Inflammatory macrophage (primary cell): ENCODE results near the gene NHLH1.
A peak's percentile ranks its signal among the peaks of the same experiment; 100 is the strongest.

Source experiments
- DNase-seq, 2 donors: peaks; one replicate each; pipeline ENCODE4 v3.0.0-alpha.2; 2020 to 2022
- total RNA-seq, 18 experiments: gene quantifications; one replicate each; lab custom pipeline; 2026; ENCODE audit warnings: mixed read lengths in 6 of 18, inconsistent platforms in 2 of 18; lab: John Stamatoyannopoulos, UW

Gene NHLH1
- 0.03 to 0.38 (median 0.10) reads per million in 18 experiments for total RNA-seq

DNA sequence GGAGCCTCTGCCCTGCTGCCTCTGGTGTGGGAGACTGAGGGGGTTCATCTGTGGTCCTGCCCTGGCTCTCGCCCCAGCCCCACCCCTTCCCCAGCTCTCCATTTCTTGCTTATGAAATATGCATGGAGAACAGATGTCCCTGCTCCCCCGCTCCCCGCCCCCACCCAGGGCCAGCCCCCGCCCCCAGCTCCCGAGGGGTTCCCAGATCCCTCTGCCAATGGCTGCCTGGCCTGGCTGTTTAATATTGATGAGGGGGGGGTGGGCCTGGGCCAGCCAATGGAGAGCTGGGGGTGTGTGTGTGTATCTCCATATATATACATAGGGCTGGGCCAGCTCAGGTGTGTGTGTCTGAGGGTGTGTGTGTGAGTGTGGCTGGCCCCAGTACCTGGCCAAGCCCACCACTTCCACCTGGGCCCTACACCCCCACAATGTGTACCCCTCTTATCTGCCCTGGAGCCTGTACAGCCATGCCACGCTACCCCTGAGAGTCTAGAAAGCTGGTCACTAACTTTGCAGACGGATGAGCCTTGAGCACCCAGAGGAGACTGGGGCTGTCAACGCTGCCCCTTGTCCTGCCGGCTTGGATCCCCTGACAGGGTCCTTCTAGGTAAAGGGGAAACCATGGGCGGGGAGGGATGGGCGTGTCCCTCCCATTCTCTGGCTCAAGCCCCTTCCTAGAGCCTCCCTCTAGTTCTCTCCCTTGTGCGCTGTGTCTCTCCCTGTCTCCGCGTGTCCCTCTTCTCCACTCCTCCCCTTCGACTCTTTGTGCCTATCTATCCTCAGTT, at the start of gene NHLH1:
NHLH1 (plus strand) TSS at position 341 of the 785 bp plus-strand sequence. CDS start 3,661 bp downstream, outside the sequence.
- DNase-seq: no peak

DNA sequence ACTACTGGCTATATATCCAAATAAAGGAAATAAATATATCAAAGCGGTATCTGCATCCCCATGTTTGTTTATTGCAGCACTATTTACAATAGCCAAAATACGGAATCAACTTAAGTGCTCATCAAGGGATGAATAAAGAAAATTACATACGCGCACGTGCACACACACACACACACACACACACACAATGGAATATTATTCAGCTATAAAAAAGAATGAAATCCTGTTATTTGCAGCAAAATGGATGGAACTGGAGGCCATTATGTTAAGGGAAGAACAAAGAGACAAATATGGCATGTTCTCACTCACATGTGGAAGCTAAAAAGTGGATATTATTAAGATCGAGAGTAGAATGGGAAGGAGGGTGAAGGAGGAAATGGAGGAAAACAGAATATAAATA, 44.0 kb upstream of the NHLH1 start:
- DNase-seq: no peak

DNA sequence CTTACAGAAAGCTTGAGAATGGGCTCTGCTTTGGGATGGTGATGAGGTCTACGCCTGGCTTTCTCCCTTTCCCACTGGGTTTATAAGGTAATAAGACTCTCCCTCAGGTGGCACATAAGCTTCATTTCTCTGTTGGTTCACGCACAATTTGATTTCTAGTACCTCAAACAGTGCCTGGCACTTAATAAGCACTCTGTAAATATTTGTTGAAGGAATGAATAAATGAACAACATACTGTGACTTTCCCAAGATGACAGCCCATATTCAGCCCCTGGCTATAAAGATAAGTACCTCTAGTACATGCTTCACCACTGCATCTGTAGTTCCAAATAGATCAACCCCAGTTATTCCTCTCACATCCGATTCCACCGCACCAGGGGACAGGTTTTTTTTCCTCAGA, 41.6 kb upstream of the NHLH1 start:
- no peak for DNase-seq

DNA sequence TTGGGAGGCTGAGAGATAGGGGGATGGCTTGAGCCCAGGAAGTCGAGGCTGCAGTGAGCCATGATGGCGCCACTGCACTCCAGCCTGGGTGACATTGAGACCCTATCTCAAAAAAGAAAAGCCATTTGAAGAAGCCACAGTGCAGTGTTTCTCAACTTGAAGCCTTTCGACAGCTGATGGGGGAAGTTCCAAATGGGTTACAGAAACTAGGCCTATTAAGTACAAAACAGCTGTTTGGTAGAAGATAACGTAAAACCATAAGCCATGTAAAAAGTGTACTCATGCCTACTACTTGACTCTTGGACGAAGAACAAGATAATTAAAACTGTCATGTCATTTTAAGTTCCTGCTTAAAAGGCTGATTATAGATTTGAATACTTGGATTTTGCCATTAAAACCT, 40.5 kb upstream of the NHLH1 start:
- no peak for DNase-seq

DNA sequence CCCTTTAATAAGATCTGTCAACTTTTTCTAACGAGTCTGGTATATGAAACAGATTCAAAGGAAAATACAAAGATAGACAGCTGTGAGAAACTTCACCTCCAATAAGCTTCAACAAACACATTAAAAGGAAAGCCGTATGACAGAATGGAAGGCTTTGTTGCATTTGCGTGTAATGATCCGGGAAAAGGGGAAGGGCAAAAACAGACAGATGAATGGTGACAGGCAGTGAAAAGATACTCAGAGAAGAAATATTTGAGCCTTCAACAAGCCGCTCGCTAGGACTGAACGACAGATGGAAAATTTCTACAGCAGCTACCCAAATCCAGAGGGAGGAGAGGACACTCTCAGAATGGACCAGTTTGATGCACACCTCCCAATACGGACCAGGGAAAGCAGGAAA, 38.7 kb upstream of the NHLH1 start:
- no peak for DNase-seq

DNA sequence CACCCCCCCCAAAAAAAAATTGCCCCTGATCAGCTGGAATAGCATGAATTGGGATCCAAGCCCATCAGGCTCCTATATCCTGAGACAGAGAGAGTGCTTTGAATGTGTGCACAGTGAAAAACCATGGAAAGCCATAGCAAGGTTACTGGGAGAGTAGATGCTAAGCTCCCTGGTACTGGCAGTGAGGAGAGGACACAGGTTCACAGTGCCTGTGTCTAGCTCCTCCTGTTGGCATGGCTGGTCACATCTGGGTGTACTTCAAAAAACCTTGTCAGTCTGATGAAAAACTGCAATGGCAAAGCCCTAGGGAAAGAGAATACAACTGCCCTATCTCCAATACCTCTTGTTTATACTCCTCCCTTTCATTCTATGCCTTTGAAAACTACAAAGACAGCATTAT, 36.8 kb upstream of the NHLH1 start:
- no peak for DNase-seq

DNA sequence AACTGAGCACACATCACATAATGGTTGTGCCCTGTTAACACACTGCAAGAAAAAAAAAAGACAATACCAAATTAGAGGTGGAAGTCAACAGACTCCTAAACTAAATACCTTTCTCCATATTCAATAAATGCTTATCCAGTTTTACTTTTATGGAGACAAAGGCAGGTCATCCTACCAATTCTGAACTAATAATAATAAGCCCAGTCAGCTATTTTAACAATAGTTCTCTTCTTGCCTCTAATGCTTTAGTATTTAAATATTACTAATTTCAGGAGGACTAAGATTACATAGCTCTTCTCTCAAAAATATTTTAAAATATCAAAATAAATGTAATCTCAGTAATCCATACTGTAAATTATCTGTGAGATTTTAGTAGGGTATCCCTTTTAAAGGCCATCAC, 34.4 kb upstream of the NHLH1 start:
- DNase-seq: no peak

DNA sequence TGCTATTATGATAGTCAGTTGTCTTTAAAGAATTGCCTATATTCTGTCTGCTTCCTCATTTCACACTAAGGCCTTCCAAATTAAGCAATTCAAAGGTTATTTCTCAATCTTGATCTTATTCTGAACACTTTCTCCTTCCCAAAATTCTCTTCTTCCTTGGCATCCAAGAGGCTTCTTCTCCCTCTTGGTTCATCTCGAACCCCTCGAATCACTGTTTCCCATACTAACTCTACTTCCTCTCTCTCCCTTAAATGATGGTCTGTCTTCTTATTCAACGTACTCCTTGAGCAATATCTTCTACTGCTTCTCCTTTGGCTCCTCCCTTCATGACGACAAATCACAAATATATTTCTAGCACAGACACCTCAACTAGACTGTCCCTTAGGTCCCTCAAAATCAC, 28.3 kb upstream of the NHLH1 start:
- peak; percentile 71 to 93 for DNase-seq

DNA sequence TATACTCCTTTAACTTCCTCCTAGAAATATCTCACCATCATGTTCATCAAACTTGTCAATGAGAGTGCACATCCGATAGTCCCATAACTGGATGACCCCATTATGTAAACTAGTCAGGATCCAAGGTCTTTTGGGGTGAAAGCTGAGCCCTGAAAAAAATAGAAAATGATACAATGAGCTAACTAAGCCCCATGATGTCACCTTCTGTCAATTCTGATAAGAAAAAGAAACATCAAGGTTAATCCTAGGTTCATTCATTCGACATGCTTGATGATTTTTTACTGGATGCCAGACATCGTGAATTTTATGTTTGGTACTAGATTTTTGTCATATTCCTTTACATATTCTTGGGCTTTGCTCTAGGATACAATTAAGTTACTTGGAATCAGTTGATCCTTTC, 26.7 kb upstream of the NHLH1 start:
- no peak for DNase-seq

DNA sequence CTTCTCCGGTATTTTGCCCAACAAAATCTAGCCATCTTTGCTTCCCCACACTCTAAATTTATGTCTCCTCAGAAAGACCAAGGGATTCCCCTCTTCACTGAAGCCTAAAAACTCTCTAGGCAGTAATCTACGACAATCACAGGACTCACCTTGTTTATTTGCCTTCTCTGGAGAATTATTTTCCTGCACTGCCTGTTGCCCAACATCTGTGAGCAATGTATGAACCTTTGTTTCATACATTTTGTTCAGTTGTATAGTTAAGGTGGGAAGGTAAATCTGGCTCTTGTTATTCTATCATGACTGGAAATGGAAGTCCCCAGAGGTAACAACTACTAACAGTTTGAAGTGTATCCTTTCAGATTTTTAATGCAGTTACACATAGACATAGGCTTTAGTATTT, 26.0 kb upstream of the NHLH1 start:
- no peak for DNase-seq

DNA sequence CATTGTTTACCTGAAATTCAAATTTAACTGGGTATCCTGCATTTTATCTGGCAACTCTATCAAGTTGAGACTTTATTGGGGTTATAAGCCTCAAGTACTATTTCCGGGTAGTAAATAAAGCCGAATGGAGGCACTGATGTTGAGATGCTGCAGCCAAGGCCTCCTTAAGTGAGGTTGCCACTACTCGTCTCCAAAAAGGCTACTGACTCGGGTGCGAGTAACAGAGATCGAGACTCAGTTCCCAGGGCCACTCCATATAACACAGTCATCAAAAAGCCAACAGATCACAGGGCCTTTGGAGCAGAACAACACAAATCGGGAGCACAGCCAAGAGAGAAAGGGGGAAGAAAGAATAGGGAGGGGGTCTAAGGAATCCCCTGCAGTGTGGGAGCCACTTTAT, 24.3 kb upstream of the NHLH1 start:
- DNase-seq: peak in 1 of 2 donors; percentile 16

DNA sequence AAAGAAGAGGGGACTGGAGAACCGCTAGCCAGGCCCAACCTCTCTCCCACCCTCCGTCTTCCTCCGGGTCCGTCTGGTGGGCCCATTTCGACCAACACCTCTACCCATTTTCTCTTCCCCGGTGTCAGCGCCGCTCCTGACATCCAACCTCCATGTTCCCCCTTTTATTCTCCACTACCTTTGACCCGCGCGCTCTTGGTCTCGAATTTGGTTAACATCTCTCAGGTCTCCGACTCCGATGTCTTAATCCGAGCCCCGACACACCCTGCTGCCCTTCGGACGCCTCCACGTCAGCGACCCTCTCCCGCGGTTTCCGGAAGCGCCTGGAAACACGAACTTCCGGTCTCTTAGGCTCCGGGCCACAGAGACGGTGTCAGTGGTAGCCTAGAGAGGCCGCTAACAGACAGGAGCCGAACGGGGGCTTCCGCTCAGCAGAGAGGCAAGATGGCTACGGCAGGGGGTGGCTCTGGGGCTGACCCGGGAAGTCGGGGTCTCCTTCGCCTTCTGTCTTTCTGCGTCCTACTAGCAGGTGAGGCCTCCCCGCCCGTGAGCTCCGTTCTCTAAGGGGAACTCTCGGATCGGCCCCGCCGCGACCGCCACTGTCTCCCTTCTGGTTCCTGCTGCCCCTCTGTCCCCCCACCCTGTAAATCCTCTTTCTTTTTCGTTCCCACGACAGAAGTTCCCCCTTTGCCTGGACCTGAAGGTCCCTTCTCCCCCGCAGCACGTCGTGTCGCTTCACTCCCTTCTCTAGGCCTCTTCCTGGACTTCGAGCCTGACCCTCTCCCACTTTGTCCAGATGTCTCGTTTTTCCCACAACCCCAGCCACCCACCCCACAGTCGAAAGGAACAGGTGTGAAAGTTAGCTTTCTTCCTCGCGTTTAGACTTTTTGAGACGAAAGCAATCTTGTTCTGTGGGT, 23.7 kb upstream of the NHLH1 start, which contains the start of the genes COPA and NCSTN:
COPA (minus strand) TSS at position 298 of the 917 bp plus-strand sequence; CDS start at position 218, 80 bp downstream.
NCSTN (plus strand) TSS at position 431 of the 917 bp plus-strand sequence; CDS start at position 445, 14 bp downstream.
- peak; percentile 95 to 96 for DNase-seq

DNA sequence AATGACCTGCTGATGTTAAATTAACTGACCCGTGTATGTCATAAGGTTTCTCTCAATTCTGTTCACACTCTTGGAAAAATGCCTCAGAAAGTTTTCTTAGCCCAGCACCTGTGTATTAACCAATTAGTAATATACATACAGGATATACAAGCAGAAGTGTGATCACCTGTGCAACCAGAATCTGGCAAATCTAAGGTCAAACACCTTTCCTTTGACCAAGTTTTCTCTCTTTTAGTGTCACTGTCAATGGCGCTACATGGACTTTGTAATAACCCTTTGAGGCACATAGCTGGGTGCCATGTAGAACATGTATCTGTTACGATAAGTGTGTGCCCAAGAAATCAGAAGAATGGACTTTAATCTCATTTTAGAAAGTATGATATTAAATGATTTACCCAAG, 22.6 kb upstream of the NHLH1 start:
- DNase-seq: no peak

DNA sequence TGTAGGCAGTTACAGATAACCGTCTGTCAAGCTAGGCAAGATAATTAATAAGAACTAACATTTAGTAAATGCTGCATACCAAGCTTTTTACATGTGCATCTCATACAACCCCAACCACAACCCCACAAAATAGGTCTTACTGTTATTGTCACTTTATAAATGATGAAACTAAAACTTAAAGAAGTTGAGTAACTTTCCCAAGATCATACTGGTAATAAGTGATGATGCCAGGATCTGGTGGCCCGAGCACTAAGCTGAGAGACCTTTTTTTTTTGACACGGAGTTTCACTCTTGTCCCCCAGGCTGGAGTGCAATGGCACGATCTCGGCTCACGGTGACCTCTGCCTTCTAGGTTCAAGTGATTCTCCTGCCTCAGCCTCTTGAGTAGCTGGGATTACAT, 21.9 kb upstream of the NHLH1 start:
- no peak for DNase-seq

DNA sequence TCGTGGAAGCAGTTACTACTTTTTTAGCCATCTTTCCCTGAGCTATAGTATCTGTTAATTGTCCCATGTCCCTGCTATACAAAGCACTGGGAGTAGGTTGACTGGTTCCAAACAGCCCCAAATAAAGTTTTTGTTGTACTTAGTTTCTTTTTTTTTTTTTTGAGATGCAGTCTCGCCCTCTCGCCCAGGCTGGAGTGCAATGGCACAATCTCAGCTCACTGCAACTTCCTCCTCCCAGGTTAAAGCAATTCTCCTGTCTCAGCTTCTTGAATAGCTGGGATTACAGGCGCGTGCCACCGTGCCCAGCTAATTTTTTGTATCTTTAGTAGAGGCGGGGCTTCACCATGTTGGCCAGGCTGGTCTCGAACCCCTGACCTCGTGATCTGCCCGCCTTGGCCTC, 20.4 kb upstream of the NHLH1 start:
- DNase-seq: peak; percentile 73 to 77

DNA sequence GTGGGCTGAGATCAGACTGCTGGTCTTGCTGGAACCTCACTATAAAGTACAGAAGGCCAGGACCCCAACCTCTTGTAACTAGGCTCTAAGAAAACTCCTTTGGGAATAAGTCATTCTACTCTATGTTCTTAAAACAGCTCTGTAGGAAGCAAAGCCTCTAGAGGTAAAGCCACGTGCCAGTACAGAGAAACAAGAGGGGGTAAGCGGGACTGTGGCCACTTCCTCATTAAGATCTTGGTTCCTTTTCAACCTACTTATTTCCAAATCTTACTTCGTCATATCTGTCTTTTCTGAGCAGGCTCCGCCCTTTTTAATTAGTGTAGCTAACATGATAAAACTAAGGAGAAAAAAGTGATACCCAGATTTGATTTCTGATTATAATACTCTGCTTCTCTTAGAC, 19.9 kb upstream of the NHLH1 start:
- DNase-seq: peak; percentile 88 to 92

DNA sequence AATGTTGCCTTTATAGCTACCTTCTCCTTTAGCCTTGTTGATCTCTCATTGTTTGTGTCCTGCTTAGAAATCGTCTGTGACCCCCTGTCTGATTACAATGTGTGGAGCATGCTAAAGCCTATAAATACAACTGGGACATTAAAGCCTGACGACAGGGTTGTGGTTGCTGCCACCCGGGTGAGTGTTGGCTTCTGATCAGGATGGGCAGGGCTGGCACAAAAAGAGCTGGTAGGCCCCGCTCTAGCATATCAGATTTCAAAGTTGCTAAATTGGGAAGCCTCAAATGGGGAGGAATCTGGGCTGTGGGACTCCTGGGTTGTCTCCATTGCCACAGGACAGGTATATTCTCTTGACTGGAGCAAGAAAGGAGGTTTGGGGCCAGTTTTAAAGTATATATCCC, 15.2 kb upstream of the NHLH1 start:
- DNase-seq: no peak

DNA sequence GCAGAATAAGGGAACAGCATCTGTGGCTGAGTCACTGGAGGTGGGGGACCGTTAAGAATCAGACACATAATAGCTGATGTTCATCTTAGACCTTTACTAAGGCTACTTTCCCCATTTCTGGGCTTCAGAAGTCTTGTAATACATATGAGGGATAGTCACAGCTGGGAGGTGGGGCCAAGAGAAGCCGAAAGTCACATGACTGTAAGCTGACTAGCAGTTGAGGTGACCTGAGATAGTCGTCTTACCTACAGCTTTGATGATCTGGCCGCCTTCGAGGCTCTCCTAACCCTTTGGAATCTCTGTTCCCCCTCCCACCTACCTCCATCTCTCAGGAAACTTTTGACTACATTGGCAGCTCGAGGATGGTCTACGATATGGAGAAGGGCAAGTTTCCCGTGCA, 14.3 kb upstream of the NHLH1 start:
- DNase-seq: no peak

DNA sequence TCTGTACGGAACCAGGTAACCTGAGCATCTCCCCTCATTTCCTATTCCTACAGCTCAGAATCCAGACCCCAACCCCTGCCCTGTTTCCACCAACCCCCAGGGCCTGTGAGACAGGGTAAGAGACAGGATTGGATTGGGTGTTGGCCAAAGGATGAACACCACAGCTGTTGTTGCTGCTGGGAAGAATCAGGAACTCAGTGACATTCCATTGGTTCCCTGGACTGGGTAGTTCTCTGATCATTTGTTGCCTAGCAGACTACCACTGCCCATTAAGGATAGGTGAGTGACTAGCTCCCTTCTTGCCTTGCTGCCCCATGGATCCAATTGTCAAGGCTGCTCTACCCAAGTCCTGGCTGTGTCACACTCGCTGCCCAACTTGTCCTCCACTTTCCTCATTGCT, 13.6 kb upstream of the NHLH1 start:
- DNase-seq: no peak

DNA sequence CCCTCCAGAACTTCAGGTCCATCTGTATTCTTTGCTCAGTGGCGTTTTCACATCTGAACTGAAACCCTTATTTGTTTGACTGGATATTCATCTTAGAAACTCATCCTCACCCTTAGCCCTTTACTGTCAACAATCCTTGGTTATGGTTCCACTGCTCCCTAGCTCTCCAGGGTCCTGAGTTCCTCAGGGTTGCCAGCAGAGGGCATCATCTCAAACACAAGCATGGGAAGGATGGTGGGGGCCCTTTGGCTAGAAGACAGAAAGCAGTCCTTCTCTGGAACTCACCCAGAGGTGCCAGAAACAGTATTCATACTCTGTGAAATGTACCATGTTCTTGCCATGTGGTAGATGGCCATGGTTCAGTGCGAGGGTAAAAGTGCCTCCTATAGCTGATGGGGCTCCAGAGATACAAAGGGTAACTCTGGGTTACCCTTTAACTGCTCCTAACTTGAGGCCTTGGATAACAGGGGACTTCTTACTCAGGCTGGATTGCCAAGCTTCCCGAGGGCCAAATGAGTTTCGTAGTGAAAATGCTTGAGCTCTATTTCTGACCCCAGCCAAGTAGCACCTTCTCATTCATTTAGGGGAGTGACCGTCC, 12.4 kb upstream of the NHLH1 start:
- DNase-seq: peak; percentile 33 to 34

DNA sequence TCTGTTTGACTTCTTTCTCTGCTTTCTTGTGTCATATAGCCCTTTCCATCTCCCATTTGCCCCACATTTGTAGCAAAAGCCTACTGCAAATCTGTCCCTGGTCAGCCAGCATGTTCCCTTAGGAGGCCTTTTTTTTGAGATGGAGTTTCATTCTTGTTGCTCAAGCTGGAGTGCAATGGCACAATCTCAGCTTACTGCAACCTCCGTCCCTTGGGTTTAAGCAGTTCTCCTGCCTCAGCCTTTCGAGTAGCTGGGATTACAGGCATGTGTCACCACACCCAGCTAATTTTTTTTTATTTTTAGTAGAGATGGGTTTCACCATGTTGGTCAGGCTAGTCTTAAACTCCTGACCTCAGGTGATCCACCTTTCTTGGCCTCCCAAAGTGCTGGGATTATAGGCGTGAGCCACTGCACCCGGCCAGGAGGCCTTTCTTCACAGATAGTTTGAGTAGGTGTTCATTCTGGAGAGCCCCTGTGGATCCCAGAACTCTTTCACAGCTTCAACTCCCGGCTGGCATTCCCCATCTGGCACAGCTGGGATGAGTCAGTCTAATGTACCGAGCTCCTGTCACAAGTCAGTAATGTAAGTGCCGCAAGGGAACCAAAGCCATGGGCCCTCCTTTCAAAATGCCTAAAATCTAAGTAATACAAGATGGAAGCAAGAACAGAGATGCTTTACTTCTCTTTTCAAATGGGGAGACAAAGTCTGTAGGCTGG, 9.4 kb upstream of the NHLH1 start:
- DNase-seq: no peak

DNA sequence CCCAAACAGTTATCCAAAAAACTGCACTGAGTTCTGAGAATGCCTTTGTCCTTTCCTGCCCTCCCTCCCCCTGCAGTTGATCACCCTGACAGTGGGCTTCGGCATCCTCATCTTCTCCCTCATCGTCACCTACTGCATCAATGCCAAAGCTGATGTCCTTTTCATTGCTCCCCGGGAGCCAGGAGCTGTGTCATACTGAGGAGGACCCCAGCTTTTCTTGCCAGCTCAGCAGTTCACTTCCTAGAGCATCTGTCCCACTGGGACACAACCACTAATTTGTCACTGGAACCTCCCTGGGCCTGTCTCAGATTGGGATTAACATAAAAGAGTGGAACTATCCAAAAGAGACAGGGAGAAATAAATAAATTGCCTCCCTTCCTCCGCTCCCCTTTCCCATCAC, 8.8 kb upstream of the NHLH1 start:
- no peak for DNase-seq
